Glutamatergic neuron (in vitro differentiated cells): ENCODE results near the gene MRRF. TPM values are rescaled to one million over a fixed set of nuclear protein-coding genes. Genes with fewer than 3 reads are reported as not detected.

Experiments
- DNase-seq: peaks from one replicate; pipeline ENCODE4 v3.0.0; 2022
- H3K27ac Mint-ChIP-seq: one replicate; pipeline ENCODE4 v1.8.0; 2020; ENCODE audit warnings: mild to moderate bottlenecking, mixed read lengths, inconsistent platforms; ENCODE audit not compliant: unreplicated experiment
- H3K27me3 Mint-ChIP-seq: one replicate; pipeline ENCODE4 v1.8.0; 2020; ENCODE audit warnings: mild to moderate bottlenecking, moderate library complexity, mixed read lengths, inconsistent platforms; ENCODE audit not compliant: unreplicated experiment
- H3K36me3 Mint-ChIP-seq: one replicate; pipeline ENCODE4 v1.8.0; 2020; ENCODE audit warnings: mild to moderate bottlenecking, mixed read lengths, inconsistent platforms; ENCODE audit not compliant: unreplicated experiment
- H3K4me1 Mint-ChIP-seq: one replicate; pipeline ENCODE4 v1.8.0; 2020; ENCODE audit warnings: mild to moderate bottlenecking, low read depth, mixed read lengths, inconsistent platforms; ENCODE audit not compliant: unreplicated experiment
- H3K4me3 Mint-ChIP-seq: one replicate; pipeline ENCODE4 v1.8.0; 2020; ENCODE audit warnings: mild to moderate bottlenecking, mixed read lengths, inconsistent platforms; ENCODE audit not compliant: unreplicated experiment
- H3K9me3 Mint-ChIP-seq: one replicate; pipeline ENCODE4 v1.8.0; 2020; ENCODE audit warnings: mild to moderate bottlenecking, moderate library complexity, mixed read lengths, inconsistent platforms; ENCODE audit not compliant: unreplicated experiment
- CTCF ChIP-seq: fragments of 200-600 bp; sonication (generic); IDR thresholded peaks from one replicate; pipeline ENCODE4 v1.5.0; 2021; ENCODE audit not compliant: partially characterized antibody, unreplicated experiment
- long read RNA-seq: library from polyadenylated mRNA; unstranded; transcript quantifications from one replicate; pipeline ENCODE4 v2.0.0, GENCODE V29; 2020; ENCODE audit not compliant: unreplicated experiment
- total RNA-seq: library from RNA; stranded (reverse); fragmentation: NEBNext Ultra II Directional; extraction: Animal tissue kit (Norgen Biotek cat#: 25700); gene quantifications from one replicate; pipeline ENCODE4 v1.2.1, GENCODE V29; 2021; ENCODE audit not compliant: unreplicated experiment

Gene MRRF
- total RNA-seq, result 16.9 TPM
- long read RNA-seq, full-length matches to known transcripts, result 9 of 14 reads
- long read RNA-seq, partial matches to known transcripts, result 2 of 14 reads
- long read RNA-seq, other reads (novel, unspliced or antisense), result 3 of 14 reads

GRCh38 chr9:122264360-122265148 is at the start of gene MRRF, which contains the start of gene RBM18:
Gene MRRF, plus strand, starts transcription at chr9:122264882. Its CDS starts 6,010 bp downstream, at chr9:122270892.
Gene RBM18, minus strand, starts transcription at chr9:122264840. Its CDS starts 3,348 bp downstream, at chr9:122261492.
- H3K27me3 Mint-ChIP-seq, result peaks cover 4% of the 10 kb centered on the region
- H3K4me3 Mint-ChIP-seq, result peak within 1 kb of the TSS; percentile 96
- no peak for TF ChIP-seq CTCF
- peak; percentile 93 for DNase-seq
- H3K36me3 Mint-ChIP-seq, result no peaks in the 10 kb centered on the region
- peak within 1 kb of the TSS; percentile 87 for H3K27ac Mint-ChIP-seq
- H3K4me1 Mint-ChIP-seq, result peaks cover 9% of the 10 kb centered on the region
- peaks cover 6% of the 10 kb centered on the region for H3K9me3 Mint-ChIP-seq

GRCh38 chr9:122215663-122216062 is 49.0 kb upstream of the MRRF start:
- Mint-ChIP-seq H3K4me1 (peaks cover 18% of the 10 kb centered on the region), H3K9me3 (peaks cover 17% of the 10 kb centered on the region), H3K27me3 (peaks cover 41% of the 10 kb centered on the region), H3K4me3 (no peak overlapping the region), H3K36me3 (peaks cover 10% of the 10 kb centered on the region), H3K27ac (no peak overlapping the region)
- no peak for TF ChIP-seq CTCF
- DNase-seq, result no peak

- Mint-ChIP-seq H3K4me3 (no peak overlapping the region), H3K27me3 (peaks cover 42% of the 10 kb centered on the region), H3K4me1 (peaks cover 18% of the 10 kb centered on the region), H3K9me3 (peaks cover 17% of the 10 kb centered on the region), H3K27ac (no peak overlapping the region), H3K36me3 (peaks cover 10% of the 10 kb centered on the region)
- TF ChIP-seq CTCF, result no peak
- DNase-seq, result no peak
Measured at GRCh38 chr9:122216138-122216797, 48.4 kb upstream of the MRRF start.

- peaks cover 18% of the 10 kb centered on the region for H3K4me1 Mint-ChIP-seq
- no peak overlapping the region for H3K4me3 Mint-ChIP-seq
- no peak for DNase-seq
Measured at GRCh38 chr9:122216798-122217418, 47.8 kb upstream of the MRRF start.

More at GRCh38 chr9:122216798-122217418, 47.8 kb upstream of the MRRF start:
- no peak for TF ChIP-seq CTCF
- peaks cover 42% of the 10 kb centered on the region for H3K27me3 Mint-ChIP-seq
- H3K9me3 Mint-ChIP-seq, result peaks cover 17% of the 10 kb centered on the region
- no peak overlapping the region for H3K27ac Mint-ChIP-seq
- peaks cover 10% of the 10 kb centered on the region for H3K36me3 Mint-ChIP-seq
